Measurements from ENCODE around the gene GNAI3. TPM values are rescaled to one million over a fixed set of nuclear protein-coding genes. Genes with fewer than 3 reads are reported as not detected.

Gene GNAI3
- total and polyA plus RNA-seq, 2 of the 13 experiments (the other 11 are each of a cell fraction or from before 2014, with no cell fraction given) = 4.3 to 9.0 TPM

GRCh38 chr1:109584766-109585165 lies 36.4 kb downstream of the GNAI3 start:
- Histone ChIP-seq H3K79me2 (ENCODE audit: insufficient read depth, low read length) (no peaks in the 10 kb centered on the region), H3K4me1 (ENCODE audit: insufficient read depth, low read length) (peaks cover 54% of the 10 kb centered on the region), H3K36me3 (replicated peaks in 1 of 2; ENCODE audit: control insufficient read depth in 1 of 2, insufficient read depth in 2 of 2, low read length in 2 of 2) (peaks cover 11 to 40% of the 10 kb centered on the region in 2 experiments), H3K4me2 (ENCODE audit: low read depth, low read length) (no peak overlapping the region), H3K4me3 (replicated peaks in 1 of 3; ENCODE audit: insufficient read depth in 1 of 3, low read depth in 2 of 3, low read length in 3 of 3) (no peak overlapping the region), H2AFZ (ENCODE audit: low read length) (no peak overlapping the region), H3K9me3 (ENCODE audit: low read length) (no peaks in the 10 kb centered on the region), H3K27ac (ENCODE audit: extremely low read length, insufficient read depth, low read length) (no peak overlapping the region), H4K20me1 (ENCODE audit: insufficient read depth, low read length) (no peaks in the 10 kb centered on the region), H3K27me3 (ENCODE audit: control insufficient read depth in 1 of 2, insufficient read depth in 2 of 2, low read length in 2 of 2) (no peaks in the 10 kb centered on the region), H3K9ac (ENCODE audit: insufficient read depth, low read depth, low read length) (no peak overlapping the region)
- DNase-seq (ENCODE audit: low spot score) (no peak), FAIRE-seq (no peak), ATAC-seq (no peak)
- TSS peak; percentile 16 for BruUV-seq (replicated peaks)
- in situ Hi-C loops (cut with HindIII; ENCODE audit: extremely low pct_ligation_motif_present, low pct_unique_long_range_greater_than_20kb) = no loop called here
- intact Hi-C loops (cut with micrococcal nuclease; ENCODE audit: unreplicated experiment) = loop anchor here (5.0 kb wide), 1 partner anchor 37 kb away; the partner anchor contains the start of gene GNAI3
- WGBS (ENCODE audit: low lambda C conversion rate) = 18% methylated on average over 1 of the region's 1 CpG
- CTCF ChIA-PET (ENCODE audit: low intra/inter-chr PET ratio, low total read pairs) = no interaction called here
- POLR2A ChIA-PET = no interaction called here
- TF ChIP-seq HNF4A (CRISPR knock-in tag; IDR thresholded peaks at IDR 0.05) (peak; percentile 25; the same call in 1 of the 2 replicates), ZNF292 (CRISPR knock-in tag; IDR thresholded peaks at IDR 0.05; ENCODE audit: borderline replicate concordance, low read depth) (no peak), ARID5B (CRISPR knock-in tag; IDR thresholded peaks at IDR 0.05) (no peak), ATF4 (CRISPR knock-in tag; IDR thresholded peaks at IDR 0.05) (peak in 1 of 2 experiments; percentile 44; a peak in 2 of 4 replicates), ZNF766 (CRISPR knock-in tag; IDR thresholded peaks at IDR 0.05; ENCODE audit: borderline replicate concordance) (no peak), SALL2 (CRISPR knock-in tag; IDR thresholded peaks at IDR 0.05) (no peak), REL (CRISPR knock-in tag; conservative IDR thresholded peaks at IDR 0.05) (no peak), ATAD3A (CRISPR knock-in tag; IDR thresholded peaks at IDR 0.05) (no peak), POGK (CRISPR knock-in tag; conservative IDR thresholded peaks at IDR 0.05) (no peak)
- TF ChIP-seq, protein P1, sequence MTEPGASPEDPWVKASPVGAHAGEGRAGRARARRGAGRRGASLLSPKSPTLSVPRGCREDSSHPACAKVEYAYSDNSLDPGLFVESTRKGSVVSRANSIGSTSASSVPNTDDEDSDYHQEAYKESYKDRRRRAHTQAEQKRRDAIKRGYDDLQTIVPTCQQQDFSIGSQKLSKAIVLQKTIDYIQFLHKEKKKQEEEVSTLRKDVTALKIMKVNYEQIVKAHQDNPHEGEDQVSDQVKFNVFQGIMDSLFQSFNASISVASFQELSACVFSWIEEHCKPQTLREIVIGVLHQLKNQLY (CRISPR knock-in tag; IDR thresholded peaks at IDR 0.05) = no peak
